A549 treated with AZD9567 at 1 μM for 4 hours (cell line): ENCODE results near the gene SLC38A11. TPM values are rescaled to one million over a fixed set of nuclear protein-coding genes. Genes with fewer than 3 reads are reported as not detected.

Experiments
- total RNA-seq: library from RNA; stranded (reverse); fragments of 200-300 nt; extraction: Qiagen RNA extraction; gene quantifications from 5 replicates; pipeline ENCODE4 v1.2.3, GENCODE V29; 2022; ENCODE audit not compliant: insufficient read depth

The SLC38A11 gene, protein sequence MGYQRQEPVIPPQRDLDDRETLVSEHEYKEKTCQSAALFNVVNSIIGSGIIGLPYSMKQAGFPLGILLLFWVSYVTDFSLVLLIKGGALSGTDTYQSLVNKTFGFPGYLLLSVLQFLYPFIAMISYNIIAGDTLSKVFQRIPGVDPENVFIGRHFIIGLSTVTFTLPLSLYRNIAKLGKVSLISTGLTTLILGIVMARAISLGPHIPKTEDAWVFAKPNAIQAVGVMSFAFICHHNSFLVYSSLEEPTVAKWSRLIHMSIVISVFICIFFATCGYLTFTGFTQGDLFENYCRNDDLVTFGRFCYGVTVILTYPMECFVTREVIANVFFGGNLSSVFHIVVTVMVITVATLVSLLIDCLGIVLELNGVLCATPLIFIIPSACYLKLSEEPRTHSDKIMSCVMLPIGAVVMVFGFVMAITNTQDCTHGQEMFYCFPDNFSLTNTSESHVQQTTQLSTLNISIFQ
- total RNA-seq: not detected in 5 replicates

DNA sequence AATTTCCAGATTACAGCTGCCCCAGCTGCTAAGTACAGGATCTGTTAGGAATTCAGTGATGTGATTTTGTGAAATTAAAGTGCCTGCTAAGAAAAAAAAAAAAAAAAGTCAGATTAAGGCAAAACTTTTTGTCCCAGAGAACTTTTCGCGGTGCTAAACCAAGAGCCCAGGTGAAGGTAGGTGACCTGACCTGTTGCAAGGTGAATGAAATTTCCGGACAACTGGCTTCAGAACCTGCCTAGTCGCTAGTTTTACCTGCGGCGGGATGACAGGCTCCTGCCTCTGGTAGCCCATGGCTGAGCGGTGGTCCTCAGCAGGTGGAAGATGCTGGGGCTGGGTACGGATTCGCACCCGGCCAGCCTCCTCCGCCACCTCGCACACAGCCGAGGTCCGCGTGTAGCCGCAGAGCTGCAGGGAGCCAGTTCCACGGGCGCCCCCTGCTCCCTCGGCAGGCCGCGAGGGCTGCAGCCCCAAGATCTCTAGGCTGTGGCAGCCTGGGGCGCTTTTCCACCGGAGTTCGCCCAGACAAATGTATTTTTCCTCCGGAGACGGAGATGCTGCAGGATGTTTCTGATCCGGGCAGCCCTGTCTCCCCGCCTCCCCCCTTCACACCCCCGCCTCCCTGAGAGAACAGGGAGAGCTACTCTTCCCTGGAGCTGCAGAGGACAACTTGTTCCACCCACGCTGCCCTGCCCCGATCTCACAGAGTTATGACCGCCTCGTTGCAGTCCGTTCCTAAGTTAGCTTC lies at the start of gene SLC38A11:
SLC38A11 (minus strand) TSS at position 572 of the 748 bp plus-strand sequence; CDS start at position 294, 278 bp downstream.

Other genes with a start within 250 kb of the SLC38A11 start
- gene COBLL1, start 113.7 kb downstream of the SLC38A11 start, total RNA-seq: 3.6 to 5.2 TPM (median 4.2 TPM) in 5 replicates
- 0.02 TPM in 2 of 5 replicates, not detected in the others for gene SCN3A, start 248.5 kb upstream of the SLC38A11 start, total RNA-seq